H1 (cell line): ENCODE results near the gene CUTA. TPM values are rescaled to one million over a fixed set of nuclear protein-coding genes. Genes with fewer than 3 reads are reported as not detected.

Source experiments
- BACH1 ChIP-seq: IDR thresholded peaks from 2 replicates; pipeline ENCODE4 v1.6.1; 2012; ENCODE audit warnings: low read length, improper control_type of control experiment
- CHD7 ChIP-seq: fragments of 300-600 bp; sonication (generic); IDR thresholded peaks from 2 replicates; pipeline ENCODE4 v1.7.1; 2012; ENCODE audit warnings: low read length, moderate library complexity, mild to moderate bottlenecking, inconsistent platforms; ENCODE audit not compliant: insufficient replicate concordance
- KDM4A ChIP-seq: IDR thresholded peaks from one replicate; pipeline ENCODE4 v1.7.1; 2012; ENCODE audit warnings: low read depth, mild to moderate bottlenecking, moderate library complexity, low read length, inconsistent platforms; ENCODE audit not compliant: severe bottlenecking
- RAD21 ChIP-seq, 2 experiments: IDR thresholded peaks in 1 of 2; conservative IDR thresholded peaks in 1 of 2; 2 replicates each; pipeline ENCODE4 v1.6.1; 2011; ENCODE audit warnings: low read depth in 2 of 2, low read length in 2 of 2, improper control_type of control experiment in 1 of 2, inconsistent platforms in 1 of 2, mild to moderate bottlenecking in 1 of 2, moderate library complexity in 1 of 2
- TAF1 ChIP-seq: IDR thresholded peaks from 2 replicates; pipeline ENCODE4 v1.6.1; 2011; ENCODE audit warnings: mild to moderate bottlenecking, low read depth, low read length
- polyA plus RNA-seq, 7 experiments: library from polyadenylated mRNA; depleted of rRNA in 3 of 7; stranded (reverse) in 5 of 7; unstranded in 2 of 7; fragments of >200 nt in 5 of 7; fragments of 200-250 nt in 2 of 7; gene quantifications; 1 replicate in 5 of 7; 2 replicates in 1 of 7; 4 replicates in 1 of 7; pipeline versions ENCODE4 v1.2.1 to v1.2.3, GENCODE V29; 2011 to 2013; ENCODE audit warnings: missing spikeins in 2 of 7, mixed read lengths in 2 of 7
- total RNA-seq: library from RNA; stranded (reverse); fragmentation: NEBNext Ultra II Directional; extraction: Animal tissue kit (Norgen Biotek cat#: 25700); gene quantifications from 2 replicates; pipeline ENCODE4 v1.2.1, GENCODE V29; 2021
- TF ChIP-seq, protein P1 (sequence below), 3 experiments: IDR thresholded peaks; 1 replicate in 2 of 3; 2 replicates in 1 of 3; pipeline versions ENCODE4 v1.5.1 to v1.6.1; 2011; ENCODE audit warnings: low read length in 3 of 3, mild to moderate bottlenecking in 3 of 3, inconsistent platforms in 2 of 3, low read depth in 1 of 3, moderate library complexity in 1 of 3; ENCODE audit not compliant: insufficient read depth in 1 of 3; ENCODE audit errors: control extremely low read depth in 1 of 3

Gene CUTA
- total and polyA plus RNA-seq, 2 of the 8 experiments (the other 6 are each of a cell fraction or from before 2014, with no cell fraction given): 297 to 460 TPM

DNA sequence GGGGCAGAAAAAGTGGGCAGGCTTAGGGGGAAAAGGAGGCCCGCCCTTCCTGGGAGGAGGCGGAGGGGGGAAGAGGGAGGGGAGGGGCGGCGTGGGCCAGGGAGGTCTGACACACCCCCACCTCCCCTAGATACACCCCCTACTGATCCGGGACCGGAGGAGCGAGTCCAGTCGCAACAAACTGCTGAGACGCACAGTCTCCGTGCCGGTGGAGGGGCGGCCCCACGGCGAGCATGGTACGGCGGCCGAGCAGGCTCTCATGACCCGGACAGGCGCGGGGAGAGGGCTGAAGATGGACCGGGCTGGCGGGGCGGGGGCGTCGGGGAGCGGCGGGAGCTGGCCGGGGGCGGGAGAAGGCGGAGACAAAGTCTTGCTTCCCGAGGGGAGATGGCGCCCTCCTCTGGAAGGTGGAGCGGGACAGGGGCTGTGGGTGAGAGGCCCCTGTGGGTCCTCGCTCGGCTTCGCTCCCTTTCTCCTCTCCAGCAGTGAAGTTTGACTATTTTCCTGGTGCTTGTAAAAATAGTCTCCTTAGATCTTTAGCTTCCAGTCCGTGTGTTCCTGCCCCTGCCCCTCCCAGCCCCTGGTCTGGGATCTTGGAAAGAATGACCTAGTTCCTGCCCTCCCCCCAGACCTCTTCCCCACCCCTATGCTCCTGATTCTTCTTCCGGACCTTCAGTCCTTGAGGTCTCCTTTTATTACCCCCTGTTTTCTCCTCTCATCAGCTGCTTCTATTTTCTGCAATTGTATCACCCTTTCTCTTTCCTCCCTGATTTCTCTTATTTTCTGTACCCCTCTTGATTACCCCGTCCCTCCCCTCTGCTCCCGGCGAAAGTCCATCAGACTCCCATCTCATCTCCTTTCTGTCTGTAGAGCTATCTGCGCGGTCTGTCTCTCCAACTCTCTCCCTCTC is 8.0 kb upstream of the CUTA start (continued):
- no peak for TF ChIP-seq CHD7
- TF ChIP-seq, protein P1, sequence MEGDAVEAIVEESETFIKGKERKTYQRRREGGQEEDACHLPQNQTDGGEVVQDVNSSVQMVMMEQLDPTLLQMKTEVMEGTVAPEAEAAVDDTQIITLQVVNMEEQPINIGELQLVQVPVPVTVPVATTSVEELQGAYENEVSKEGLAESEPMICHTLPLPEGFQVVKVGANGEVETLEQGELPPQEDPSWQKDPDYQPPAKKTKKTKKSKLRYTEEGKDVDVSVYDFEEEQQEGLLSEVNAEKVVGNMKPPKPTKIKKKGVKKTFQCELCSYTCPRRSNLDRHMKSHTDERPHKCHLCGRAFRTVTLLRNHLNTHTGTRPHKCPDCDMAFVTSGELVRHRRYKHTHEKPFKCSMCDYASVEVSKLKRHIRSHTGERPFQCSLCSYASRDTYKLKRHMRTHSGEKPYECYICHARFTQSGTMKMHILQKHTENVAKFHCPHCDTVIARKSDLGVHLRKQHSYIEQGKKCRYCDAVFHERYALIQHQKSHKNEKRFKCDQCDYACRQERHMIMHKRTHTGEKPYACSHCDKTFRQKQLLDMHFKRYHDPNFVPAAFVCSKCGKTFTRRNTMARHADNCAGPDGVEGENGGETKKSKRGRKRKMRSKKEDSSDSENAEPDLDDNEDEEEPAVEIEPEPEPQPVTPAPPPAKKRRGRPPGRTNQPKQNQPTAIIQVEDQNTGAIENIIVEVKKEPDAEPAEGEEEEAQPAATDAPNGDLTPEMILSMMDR (IDR thresholded peaks at IDR 0.05; ENCODE audit: control extremely low read depth in 1 of 3, insufficient read depth in 1 of 3, low read depth in 1 of 3, low read length in 3 of 3): peak in 2 of 3 experiments; percentile 61 to 63; a peak in 3 of 4 replicates
- peak; percentile 62 to 64 for TF ChIP-seq RAD21 (IDR thresholded peaks at IDR 0.05 in 1 of 2, conservative IDR thresholded peaks at IDR 0.05 in 1 of 2; ENCODE audit: low read depth in 2 of 2, low read length in 2 of 2)
- peak; percentile 46 for TF ChIP-seq KDM4A
- 0 out of 2 replicates have a peak, but pooled peaks have one; percentile 45 for TF ChIP-seq TAF1
- peak; percentile 28; the same call in 1 of the 2 replicates for TF ChIP-seq BACH1
